Mucosa of gallbladder (tissue), 1 donor: ENCODE data around the gene INPP5A. TPM values are rescaled to one million over a fixed set of nuclear protein-coding genes. Genes with fewer than 3 reads are reported as not detected.

Source experiments
- DNase-seq: peaks from one replicate; pipeline ENCODE4 v3.0.0-alpha.2; 2020; ENCODE audit warnings: low spot score
- total RNA-seq: library from RNA; stranded (reverse); gene quantifications from one replicate; pipeline ENCODE4 v1.2.1, GENCODE V29; 2021
- donor health status: DM: no; HTN: no; CAD: no.

The INPP5A gene
- total RNA-seq, 1 donor from 2014 or later, result 44.4 TPM

GRCh38 chr10:132656283-132657126, 118.9 kb downstream of the INPP5A start:
- no peak for DNase-seq

- DNase-seq, result no peak
Measured at GRCh38 chr10:132657127-132657706, 119.6 kb downstream of the INPP5A start.

GRCh38 chr10:132657748-132658147, 120.2 kb downstream of the INPP5A start:
- no peak for DNase-seq

- no peak for DNase-seq
Measured at GRCh38 chr10:132658546-132659205, 121.1 kb downstream of the INPP5A start.

- DNase-seq, result no peak
Measured at GRCh38 chr10:132659206-132660091, 121.9 kb downstream of the INPP5A start.

- DNase-seq, result no peak
Measured at GRCh38 chr10:132660385-132660784, 122.8 kb downstream of the INPP5A start.

GRCh38 chr10:132662186-132662920, 124.8 kb downstream of the INPP5A start:
- DNase-seq, result no peak

- no peak for DNase-seq
Measured at GRCh38 chr10:132663666-132664365, 126.2 kb downstream of the INPP5A start.

- DNase-seq, result no peak
Measured at GRCh38 chr10:132664407-132664806, 126.8 kb downstream of the INPP5A start.

GRCh38 chr10:132664883-132665282, 127.3 kb downstream of the INPP5A start:
- DNase-seq, result no peak

- DNase-seq, result no peak
Measured at GRCh38 chr10:132665946-132666704, 128.5 kb downstream of the INPP5A start.

- DNase-seq, result no peak
Measured at GRCh38 chr10:132666705-132667341, 129.2 kb downstream of the INPP5A start.

GRCh38 chr10:132667342-132668047, 129.9 kb downstream of the INPP5A start:
- no peak for DNase-seq

GRCh38 chr10:132668048-132668394, 130.4 kb downstream of the INPP5A start:
- no peak for DNase-seq

- DNase-seq, result no peak
Measured at GRCh38 chr10:132669208-132669861, 131.7 kb downstream of the INPP5A start.

- no peak for DNase-seq
Measured at GRCh38 chr10:132670546-132671227, 133.1 kb downstream of the INPP5A start.
